Keratinocyte (primary cell): ENCODE data around the gene GGTLC2. TPM values are rescaled to one million over a fixed set of nuclear protein-coding genes. Genes with fewer than 3 reads are reported as not detected.

Source experiments
- DNase-seq: peaks from one replicate; pipeline ENCODE4 v3.0.0-alpha.2; 2011; ENCODE audit warnings: low read depth, missing footprints, low spot score
- FAIRE-seq: peaks from 2 replicates; lab custom pipeline; 2011; peaks lifted over from hg19 to GRCh38; lab: Jason Lieb, UNC
- H2AFZ ChIP-seq: 2 replicates; pipeline ENCODE4 v1.6.0; 2012; ENCODE audit warnings: low read length, control low read depth, inconsistent platforms; ENCODE audit not compliant: control insufficient read depth
- H3K27ac ChIP-seq: 2 replicates; pipeline ENCODE4 v1.5.1; 2011; ENCODE audit warnings: low read length; ENCODE audit not compliant: control insufficient read depth, insufficient read depth
- H3K27me3 ChIP-seq: 3 replicates; pipeline ENCODE4 v1.6.0; 2011; ENCODE audit warnings: low read length; ENCODE audit not compliant: control insufficient read depth, insufficient read depth; ENCODE audit errors: extremely low read depth
- H3K36me3 ChIP-seq, 2 experiments: 2 replicates in 1 of 2; 3 replicates in 1 of 2; pipeline ENCODE4 v1.5.1; 2011; ENCODE audit warnings: low read length in 2 of 2, mild to moderate bottlenecking in 1 of 2; ENCODE audit not compliant: control insufficient read depth in 2 of 2, insufficient read depth in 2 of 2; ENCODE audit errors: extremely low read depth in 1 of 2
- H3K4me1 ChIP-seq: 3 replicates; pipeline ENCODE4 v1.5.1; 2011; ENCODE audit warnings: low read length; ENCODE audit not compliant: control insufficient read depth, insufficient read depth; ENCODE audit errors: extremely low read depth
- H3K4me2 ChIP-seq: 3 replicates; pipeline ENCODE4 v1.6.0; 2011; ENCODE audit warnings: low read depth, low read length; ENCODE audit not compliant: control insufficient read depth, insufficient read depth; ENCODE audit errors: extremely low read depth
- H3K4me3 ChIP-seq, 3 experiments: fragments of 200-600 bp in 1 of 3; sonication (generic) in 1 of 3; 2 replicates in 2 of 3; 3 replicates in 1 of 3; pipeline ENCODE4 v1.5.1; 2011 to 2016; ENCODE audit warnings: low read length in 3 of 3, mild to moderate bottlenecking in 3 of 3, control low read depth in 2 of 3, inconsistent platforms in 1 of 3, low read depth in 1 of 3, mixed read lengths in 1 of 3, mixed run types in 1 of 3, moderate library complexity in 1 of 3; ENCODE audit not compliant: control insufficient read depth in 2 of 3, insufficient read depth in 2 of 3; ENCODE audit errors: extremely low read depth in 1 of 3
- H3K79me2 ChIP-seq: 2 replicates; pipeline ENCODE4 v1.6.0; 2012; ENCODE audit warnings: low read length; ENCODE audit not compliant: control insufficient read depth, insufficient read depth
- H3K9ac ChIP-seq: 3 replicates; pipeline ENCODE4 v1.6.0; 2011; ENCODE audit warnings: low read length; ENCODE audit not compliant: control insufficient read depth, insufficient read depth; ENCODE audit errors: extremely low read depth
- H3K9me1 ChIP-seq: 3 replicates; pipeline ENCODE4 v1.6.0; 2011; ENCODE audit warnings: low read length; ENCODE audit not compliant: control insufficient read depth, insufficient read depth; ENCODE audit errors: extremely low read depth
- H3K9me3 ChIP-seq: 2 replicates; pipeline ENCODE4 v1.5.1; 2012; ENCODE audit warnings: low read depth, low read length; ENCODE audit not compliant: control insufficient read depth
- H4K20me1 ChIP-seq: 3 replicates; pipeline ENCODE4 v1.6.0; 2011; ENCODE audit warnings: low read length; ENCODE audit not compliant: control insufficient read depth, insufficient read depth; ENCODE audit errors: extremely low read depth
- CTCF ChIP-seq, 3 experiments: IDR thresholded peaks in 1 of 3; conservative IDR thresholded peaks in 1 of 3; optimal IDR thresholded peaks in 1 of 3; 2 replicates in 2 of 3; 3 replicates in 1 of 3; pipeline versions ENCODE3 to v1.5.1; 2011; ENCODE audit warnings: low read length in 3 of 3, mild to moderate bottlenecking in 3 of 3, moderate library complexity in 2 of 3, control low read depth in 1 of 3, inconsistent platforms in 1 of 3; ENCODE audit not compliant: insufficient read depth in 2 of 3; ENCODE audit errors: extremely low read depth in 1 of 3
- EZH2 ChIP-seq: IDR thresholded peaks from one replicate; pipeline ENCODE4 v1.6.1; 2012; ENCODE audit warnings: inconsistent platforms, mild to moderate bottlenecking, low read length, moderate library complexity
- dilution Hi-C: fragments of 300-500 bp; cut with MboI; formaldehyde crosslinking; loops from one replicate; pipeline ENCODE4 v1.7.0; 2020; ENCODE audit warnings: low sequenced_read_pairs; ENCODE audit not compliant: extremely low pct_ligation_motif_present
- polyA plus RNA-seq, 5 experiments: library from polyadenylated mRNA; depleted of rRNA in 3 of 5; stranded (reverse) in 3 of 5; stranded (forward) in 1 of 5; unstranded in 1 of 5; fragments of >200 nt; gene quantifications; 1 replicate in 1 of 5; 2 replicates in 3 of 5; 3 replicates in 1 of 5; pipeline versions ENCODE4 v1.2.1 to v1.2.3, GENCODE V29; 2011 to 2012; ENCODE audit warnings: missing spikeins in 2 of 5, low read depth in 1 of 5, low replicate concordance in 1 of 5

Gene GGTLC2
- polyA plus RNA-seq, 1 donor (not counting 4 experiments of a cell fraction or from before 2014, with no cell fraction given), result not detected

DNA sequence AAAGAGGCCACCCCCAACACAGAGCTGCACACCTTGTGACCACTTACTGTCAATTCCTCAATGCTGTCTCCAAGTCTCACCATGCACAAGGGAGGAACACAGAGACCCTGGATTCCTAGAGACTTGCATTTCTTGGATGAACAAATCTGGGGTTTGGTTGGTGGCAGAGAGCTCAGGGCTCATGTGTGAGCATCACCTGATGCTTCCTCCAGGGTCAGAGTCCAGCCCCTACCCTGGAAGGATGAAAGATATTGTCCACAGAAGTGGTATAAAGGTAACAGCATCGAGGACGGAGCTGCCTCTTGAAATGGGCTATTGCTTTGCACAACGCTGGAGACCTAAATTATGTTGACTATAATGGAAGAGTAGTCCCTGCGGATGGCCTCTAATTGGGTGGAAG, 36.0 kb downstream of the GGTLC2 start:
- DNase-seq, result no peak
- FAIRE-seq, result no peak
- H4K20me1 ChIP-seq, result no peaks in the 10 kb centered on the region
- H3K4me1 ChIP-seq, result no peaks in the 10 kb centered on the region
- H2AFZ ChIP-seq, result no peak overlapping the region
- H3K9me1 ChIP-seq, result no peaks in the 10 kb centered on the region
- H3K4me3 ChIP-seq, result no peak overlapping the region
- H3K4me2 ChIP-seq, result no peak overlapping the region
- no peak overlapping the region for H3K27ac ChIP-seq
- no peaks in the 10 kb centered on the region for H3K79me2 ChIP-seq
- H3K27me3 ChIP-seq, result no peaks in the 10 kb centered on the region
- no peaks in the 10 kb centered on the region for H3K36me3 ChIP-seq
- dilution Hi-C loops, result no loop called here
- TF ChIP-seq CTCF (optimal IDR thresholded peaks at IDR 0.05 in 1 of 3, IDR thresholded peaks at IDR 0.05 in 1 of 3, conservative IDR thresholded peaks at IDR 0.05 in 1 of 3; ENCODE audit: extremely low read depth in 1 of 3, insufficient read depth in 2 of 3, low read length in 3 of 3) (no peak), EZH2 (no peak)
- no peaks in the 10 kb centered on the region for H3K9me3 ChIP-seq
- H3K9ac ChIP-seq, result no peak overlapping the region

- no peak overlapping the region for H2AFZ ChIP-seq
- H3K9me3 ChIP-seq, result no peaks in the 10 kb centered on the region
- H3K4me1 ChIP-seq, result no peaks in the 10 kb centered on the region
- H3K27ac ChIP-seq, result no peak overlapping the region
- H3K36me3 ChIP-seq, result no peaks in the 10 kb centered on the region
- no peak for DNase-seq
- dilution Hi-C loops, result no loop called here
- no peaks in the 10 kb centered on the region for H3K79me2 ChIP-seq
- no peak overlapping the region for H3K4me2 ChIP-seq
- no peaks in the 10 kb centered on the region for H3K27me3 ChIP-seq
- TF ChIP-seq EZH2, result no peak
- no peak for TF ChIP-seq CTCF (optimal IDR thresholded peaks at IDR 0.05 in 1 of 3, IDR thresholded peaks at IDR 0.05 in 1 of 3, conservative IDR thresholded peaks at IDR 0.05 in 1 of 3; ENCODE audit: extremely low read depth in 1 of 3, insufficient read depth in 2 of 3, low read length in 3 of 3)
- no peak overlapping the region for H3K4me3 ChIP-seq
- H4K20me1 ChIP-seq, result no peaks in the 10 kb centered on the region
- no peaks in the 10 kb centered on the region for H3K9me1 ChIP-seq
- FAIRE-seq, result no peak
- H3K9ac ChIP-seq, result no peak overlapping the region
Observed at GRCh38 chr22:22681221-22681739, 36.9 kb downstream of the GGTLC2 start.
